GM12878 (cell line): ENCODE results near the gene ZNF304. TPM values are rescaled to one million over a fixed set of nuclear protein-coding genes. Genes with fewer than 3 reads are reported as not detected.

Source experiments
- ATAC-seq: fragments of 200-7000 bp; cut with Tn5 transposase; 3 replicates; pipeline ENCODE4 v1.9.1; 2020; ENCODE audit warnings: mild to moderate bottlenecking, moderate library complexity
- BruUV-seq: library from RNA; stranded (reverse); fragments of 400-500 nt; replicated peaks from 2 replicates; lab custom pipeline; 2021; lab: Mats Ljungman, UMichigan
- CTCF ChIA-PET: fragments of 300-600 bp; sonication (Branson Sonifier 250); formaldehyde crosslinking; extraction: SDS; loops from one replicate; lab custom pipeline; 2021; ENCODE audit warnings: inconsistent platforms; lab: Yijun Ruan, JAX
- POLR2A ChIA-PET: fragments of 350-600 bp; formaldehyde crosslinking; extraction: SDS; loops from one replicate; lab custom pipeline; 2021; ENCODE audit warnings: inconsistent platforms; lab: Charles Lee
- RAD21 ChIA-PET: fragments of 300-600 bp; sonication (Branson Sonifier 250); formaldehyde crosslinking; loops from one replicate; lab custom pipeline; 2023; ENCODE audit warnings: antibody characterized with exemption; ENCODE audit not compliant: unreplicated experiment; lab: Charles Lee
- SMC1A ChIA-PET: fragments of 300-600 bp; sonication (Branson Sonifier 250); formaldehyde crosslinking; loops from one replicate; lab custom pipeline; 2023; ENCODE audit not compliant: unreplicated experiment, uncharacterized antibody; lab: Charles Lee
- DNase-seq: peaks from one replicate; pipeline ENCODE4 v3.0.0-alpha.2; 2011; ENCODE audit warnings: low read depth, low spot score
- FAIRE-seq: peaks from 3 replicates; lab custom pipeline; 2011; peaks lifted over from hg19 to GRCh38; lab: Jason Lieb, UNC
- H2AFZ ChIP-seq: 2 replicates; pipeline ENCODE4 v1.6.0; 2011; ENCODE audit warnings: low read depth, low read length, control low read depth; ENCODE audit not compliant: control insufficient read depth
- H3K27ac ChIP-seq: 2 replicates; pipeline ENCODE4 v1.5.1; 2011; ENCODE audit warnings: control low read depth; ENCODE audit not compliant: control insufficient read depth, insufficient read depth
- H3K27me3 ChIP-seq, 2 experiments: replicated peaks in 1 of 2; 2 replicates each; pipeline versions ENCODE4 v1.6.0 to v1.6.1; 2011; ENCODE audit warnings: low read length in 1 of 2; ENCODE audit not compliant: control insufficient read depth in 2 of 2, insufficient read depth in 2 of 2
- H3K36me3 ChIP-seq, 2 experiments: 2 replicates each; pipeline ENCODE4 v1.5.1; 2011; ENCODE audit warnings: low read length in 1 of 2; ENCODE audit not compliant: control insufficient read depth in 2 of 2, insufficient read depth in 2 of 2
- H3K4me1 ChIP-seq: 2 replicates; pipeline ENCODE4 v1.6.1; 2011; ENCODE audit warnings: mild to moderate bottlenecking, low read length, moderate library complexity, mixed read lengths; ENCODE audit not compliant: control insufficient read depth, insufficient read depth
- H3K4me2 ChIP-seq: 2 replicates; pipeline ENCODE4 v1.6.0; 2011; ENCODE audit warnings: control low read depth; ENCODE audit not compliant: control insufficient read depth, insufficient read depth
- H3K4me3 ChIP-seq: fragments of 200-600 bp; sonication (generic); 2 replicates; pipeline ENCODE4 v1.5.1; 2016
- H3K79me2 ChIP-seq: 2 replicates; pipeline ENCODE4 v1.6.0; 2011; ENCODE audit warnings: low read length; ENCODE audit not compliant: control insufficient read depth, insufficient read depth
- H3K9ac ChIP-seq: 2 replicates; pipeline ENCODE4 v1.8.0; 2011; ENCODE audit warnings: low read length, control low read depth, mixed read lengths; ENCODE audit not compliant: control insufficient read depth, insufficient read depth
- H3K9me3 ChIP-seq: replicated peaks from 3 replicates; pipeline ENCODE4 v1.5.1; 2011; ENCODE audit warnings: mild to moderate bottlenecking, low read length; ENCODE audit not compliant: control insufficient read depth, insufficient read depth
- H4K20me1 ChIP-seq: 2 replicates; pipeline ENCODE4 v1.6.0; 2011; ENCODE audit not compliant: control insufficient read depth, insufficient read depth
- EGR1 ChIP-seq, 2 experiments: IDR thresholded peaks; 1 replicate in 1 of 2; 2 replicates in 1 of 2; pipeline ENCODE4 v1.6.1; 2011 to 2012; ENCODE audit warnings: low read depth in 2 of 2, low read length in 2 of 2, borderline replicate concordance in 1 of 2, mild to moderate bottlenecking in 1 of 2, moderate library complexity in 1 of 2
- FOXM1 ChIP-seq: IDR thresholded peaks from 2 replicates; pipeline ENCODE4 v1.6.1; 2012; ENCODE audit warnings: low read depth, mild to moderate bottlenecking, inconsistent platforms, low read length, moderate library complexity
- GATAD2B ChIP-seq: fragments of 450-650 bp; conservative IDR thresholded peaks from 2 replicates; pipeline ENCODE4 v1.6.1; 2017; ENCODE audit warnings: low read depth, mild to moderate bottlenecking, moderate library complexity
- MTA2 ChIP-seq: fragments of 450-650 bp; IDR thresholded peaks from 2 replicates; pipeline ENCODE4 v1.6.1; 2016; ENCODE audit warnings: low read depth, mild to moderate bottlenecking, moderate library complexity
- PAX8 ChIP-seq: fragments of 450-650 bp; IDR thresholded peaks from 2 replicates; pipeline ENCODE4 v1.6.1; 2017; ENCODE audit warnings: mild to moderate bottlenecking, moderate library complexity
- POLR2A ChIP-seq: IDR thresholded peaks from 2 replicates; pipeline ENCODE4 v1.6.1; 2011; ENCODE audit warnings: low read depth, mild to moderate bottlenecking, low read length
- RAD21 ChIP-seq: IDR thresholded peaks from 2 replicates; pipeline ENCODE4 v1.6.1; 2011; ENCODE audit warnings: mild to moderate bottlenecking, low read depth, low read length, moderate library complexity; ENCODE audit not compliant: insufficient read depth
- RB1 ChIP-seq: fragments of 450-650 bp; formaldehyde crosslinking; IDR thresholded peaks from 2 replicates; pipeline ENCODE4 v1.6.1; 2017; ENCODE audit warnings: mild to moderate bottlenecking, borderline replicate concordance
- SIX5 ChIP-seq: IDR thresholded peaks from 2 replicates; pipeline ENCODE4 v1.6.1; 2011; ENCODE audit warnings: mild to moderate bottlenecking, low read depth, low read length, moderate library complexity; ENCODE audit not compliant: severe bottlenecking
- SREBF1 ChIP-seq: IDR thresholded peaks from 2 replicates; pipeline ENCODE4 v1.6.1; 2012; ENCODE audit warnings: mild to moderate bottlenecking, low read length
- WGBS: methylation state at CpG from one replicate; pipeline ENCODE4 v1.1.6; 2016; ENCODE audit warnings: low lambda C conversion rate; ENCODE audit not compliant: insufficient replicate concordance, insufficient coverage; ENCODE audit errors: missing lambda C conversion rate; 5-methylcytosine and 5-hydroxymethylcytosine counted together
- in situ Hi-C: fragments of 300-500 bp; cut with MboI; formaldehyde crosslinking; loops from 9 replicates; pipeline ENCODE4 v1.14.3; 2018; ENCODE audit warnings: mixed read lengths
- intact Hi-C: fragments of 100-400 bp; cut with micrococcal nuclease; formaldehyde crosslinking; loops from one replicate; pipeline ENCODE4 v1.14.2; 2022; ENCODE audit not compliant: unreplicated experiment
- polyA plus RNA-seq, 11 experiments: library from polyadenylated mRNA; depleted of rRNA in 4 of 11; unstranded in 6 of 11; stranded (reverse) in 5 of 11; fragments of >200 nt; fragmentation: Nextera tagmentation in 4 of 11; fragmentation: Illumina TruSeq in 1 of 11; extraction: Ambion mirVana in 4 of 11; extraction: Trizol in 1 of 11; gene quantifications; 1 replicate in 1 of 11; 2 replicates in 10 of 11; pipeline versions ENCODE4 v1.2.1 to v1.2.3, GENCODE V29; 2011 to 2016; ENCODE audit warnings: inconsistent platforms in 2 of 11, missing spikeins in 2 of 11, low read depth in 1 of 11
- total RNA-seq, 4 experiments: library from RNA; depleted of rRNA in 3 of 4; stranded (reverse); fragments of >200 nt in 3 of 4; fragmentation: Illumina TruSeq in 1 of 4; extraction: Trizol in 1 of 4; gene quantifications; 2 replicates each; pipeline versions ENCODE4 v1.2.1 to v1.2.3, GENCODE V29; 2013 to 2021
- TF ChIP-seq, protein P1 (sequence below): fragments of 450-650 bp; formaldehyde crosslinking; IDR thresholded peaks from 2 replicates; pipeline ENCODE4 v1.4.0; 2020; ENCODE audit warnings: mild to moderate bottlenecking, moderate library complexity

The ZNF304 gene
- total and polyA plus RNA-seq, 10 of the 15 experiments (the other 5 are each of a cell fraction or from before 2014, with no cell fraction given): 1.1 to 11.6 (median 6.9) TPM

DNA sequence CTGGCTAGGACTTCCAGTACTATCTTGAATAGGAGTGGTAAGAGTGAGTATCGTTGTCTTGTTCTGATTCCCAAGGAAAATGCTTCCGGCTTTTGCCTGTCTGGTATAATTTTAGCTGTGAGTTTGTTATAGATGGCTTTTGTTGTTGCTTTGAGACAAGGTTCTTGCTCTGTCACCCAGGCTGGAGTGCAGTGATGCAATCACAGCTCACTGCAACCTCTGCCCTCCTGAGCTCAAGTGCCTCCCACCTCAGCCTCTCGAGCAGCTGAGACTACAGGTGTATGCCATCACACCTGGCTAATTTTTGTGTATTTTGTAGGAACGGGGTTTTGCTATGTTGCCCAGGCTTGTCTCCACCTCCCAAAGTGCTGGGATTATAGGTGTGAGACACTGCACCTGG lies 36.9 kb upstream of the ZNF304 start:
- Histone ChIP-seq H2AFZ (no peak overlapping the region), H3K27ac (no peak overlapping the region), H3K4me1 (no peaks in the 10 kb centered on the region), H3K4me3 (no peak overlapping the region), H3K4me2 (no peak overlapping the region), H3K9me3 (no peaks in the 10 kb centered on the region), H3K36me3 (no peaks in the 10 kb centered on the region), H3K9ac (no peak overlapping the region), H3K79me2 (no peaks in the 10 kb centered on the region), H4K20me1 (no peaks in the 10 kb centered on the region), H3K27me3 (no peaks in the 10 kb centered on the region)
- DNase-seq (no peak), ATAC-seq (no peak), FAIRE-seq (no peak)
- intact Hi-C loops (no loop called here), in situ Hi-C loops (no loop called here)
- TF ChIP-seq GATAD2B (no peak), MTA2 (no peak), SIX5 (no peak), FOXM1 (no peak), EGR1 (IDR thresholded peaks at IDR 0.05; ENCODE audit: borderline replicate concordance in 1 of 2, low read depth in 2 of 2, low read length in 2 of 2) (no peak), RAD21 (no peak), POLR2A (no peak), SREBF1 (no peak), RB1 (no peak), PAX8 (no peak)
- TF ChIP-seq, protein P1, sequence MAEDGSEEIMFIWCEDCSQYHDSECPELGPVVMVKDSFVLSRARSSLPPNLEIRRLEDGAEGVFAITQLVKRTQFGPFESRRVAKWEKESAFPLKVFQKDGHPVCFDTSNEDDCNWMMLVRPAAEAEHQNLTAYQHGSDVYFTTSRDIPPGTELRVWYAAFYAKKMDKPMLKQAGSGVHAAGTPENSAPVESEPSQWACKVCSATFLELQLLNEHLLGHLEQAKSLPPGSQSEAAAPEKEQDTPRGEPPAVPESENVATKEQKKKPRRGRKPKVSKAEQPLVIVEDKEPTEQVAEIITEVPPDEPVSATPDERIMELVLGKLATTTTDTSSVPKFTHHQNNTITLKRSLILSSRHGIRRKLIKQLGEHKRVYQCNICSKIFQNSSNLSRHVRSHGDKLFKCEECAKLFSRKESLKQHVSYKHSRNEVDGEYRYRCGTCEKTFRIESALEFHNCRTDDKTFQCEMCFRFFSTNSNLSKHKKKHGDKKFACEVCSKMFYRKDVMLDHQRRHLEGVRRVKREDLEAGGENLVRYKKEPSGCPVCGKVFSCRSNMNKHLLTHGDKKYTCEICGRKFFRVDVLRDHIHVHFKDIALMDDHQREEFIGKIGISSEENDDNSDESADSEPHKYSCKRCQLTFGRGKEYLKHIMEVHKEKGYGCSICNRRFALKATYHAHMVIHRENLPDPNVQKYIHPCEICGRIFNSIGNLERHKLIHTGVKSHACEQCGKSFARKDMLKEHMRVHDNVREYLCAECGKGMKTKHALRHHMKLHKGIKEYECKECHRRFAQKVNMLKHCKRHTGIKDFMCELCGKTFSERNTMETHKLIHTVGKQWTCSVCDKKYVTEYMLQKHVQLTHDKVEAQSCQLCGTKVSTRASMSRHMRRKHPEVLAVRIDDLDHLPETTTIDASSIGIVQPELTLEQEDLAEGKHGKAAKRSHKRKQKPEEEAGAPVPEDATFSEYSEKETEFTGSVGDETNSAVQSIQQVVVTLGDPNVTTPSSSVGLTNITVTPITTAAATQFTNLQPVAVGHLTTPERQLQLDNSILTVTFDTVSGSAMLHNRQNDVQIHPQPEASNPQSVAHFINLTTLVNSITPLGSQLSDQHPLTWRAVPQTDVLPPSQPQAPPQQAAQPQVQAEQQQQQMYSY (CRISPR knock-in tag): no peak
- ChIA-PET POLR2A (interaction anchor here (1.3 kb wide), 1 partner anchor 12 kb away, joined by 3 read pairs; no protein-coding TSS in a partner anchor), SMC1A (interaction anchor here (1.7 kb wide), 1 partner anchor 12 kb away, joined by 5 read pairs; no protein-coding TSS in a partner anchor), CTCF (interaction anchor here (1.8 kb wide), 1 partner anchor 92 kb away, joined by 4 read pairs; no protein-coding TSS in a partner anchor), RAD21 (no interaction called here)
- BruUV-seq: no TSS peak
- WGBS: 40% methylated on average over 4 of the region's 4 CpGs
